ENCODE measurements around the gene UGT1A5. TPM values are rescaled to one million over a fixed set of nuclear protein-coding genes. Genes with fewer than 3 reads are reported as not detected.
"Not testable (repeated sequence)": the region's sequence is repeated elsewhere in the genome, so short reads cannot be mapped to it uniquely, and the experiment has no call there.

The UGT1A5 gene
- total and polyA plus RNA-seq, 2 of the 4 experiments (the other 2 are of a cell fraction), result not detected

GRCh38 chr2:233751212-233752009 lies 38.7 kb downstream of the UGT1A5 start:
- H3K14ac ChIP-seq (replicated peaks; ENCODE audit: low read depth, low read length); H2BK15ac ChIP-seq (ENCODE audit: low read depth, low read length); dilution Hi-C loops (cut with HindIII; ENCODE audit: low sequenced_read_pairs, unreplicated experiment); H2AFZ ChIP-seq (replicated peaks; ENCODE audit: low read length, poor library complexity); H3K79me1 ChIP-seq (ENCODE audit: low read depth in 1 of 2, low read length in 2 of 2); H3K56ac ChIP-seq (ENCODE audit: extremely low read depth, insufficient read depth, low read length); H4K8ac ChIP-seq (ENCODE audit: low read depth in 2 of 2, low read length in 2 of 2); ATAC-seq (ENCODE audit: low read depth); H4K91ac ChIP-seq (ENCODE audit: insufficient read depth, low read depth, low read length); H2BK20ac ChIP-seq (ENCODE audit: low read depth, low read length); H4K5ac ChIP-seq (ENCODE audit: low read depth, low read length); POLR2A ChIA-PET (ENCODE audit: unreplicated experiment); H4K20me1 ChIP-seq (ENCODE audit: insufficient read depth, low read length); H3K4me2 ChIP-seq (ENCODE audit: low read depth, low read length); CTCF ChIA-PET; H3K23ac ChIP-seq (ENCODE audit: low read depth, low read length); H3K9ac ChIP-seq (ENCODE audit: low read depth, low read length); DNase-seq; H3K9me1 ChIP-seq (ENCODE audit: insufficient read depth, low read length); in situ Hi-C loops (cut with MboI; ENCODE audit: low sequenced_read_pairs); H3K36me3 ChIP-seq (ENCODE audit: control insufficient read depth, insufficient read depth, low read length); intact Hi-C loops (cut with micrococcal nuclease); H3K18ac ChIP-seq (ENCODE audit: low read depth, low read length); H2BK5ac ChIP-seq (ENCODE audit: low read depth, low read length, poor library complexity, severe bottlenecking); H2AK5ac ChIP-seq (ENCODE audit: low read depth, low read length); H3K4me3 ChIP-seq (ENCODE audit: insufficient read depth, low read depth, low read length); H2BK120ac ChIP-seq (ENCODE audit: low read depth, low read length); H3K27ac ChIP-seq (ENCODE audit: insufficient read depth, low read length); H3K27me3 ChIP-seq (ENCODE audit: control insufficient read depth, insufficient read depth, low read length); BruUV-seq (replicated peaks); H3K9me3 ChIP-seq (ENCODE audit: control insufficient read depth, insufficient read depth, low read length); H3K4ac ChIP-seq (ENCODE audit: low read depth, low read length); H2AK9ac ChIP-seq (replicated peaks; ENCODE audit: low read depth, low read length, poor library complexity); H3K4me1 ChIP-seq (ENCODE audit: control insufficient read depth, insufficient read depth, low read length): not testable (repeated sequence)
- WGBS, 2 experiments (ENCODE audit: extremely low coverage in 2 of 2, insufficient read length in 1 of 2), result no CpG with 5 or more reads among the region's 2 CpGs
